GM19468 (cell line): ENCODE results near the gene TUBAL3.
"Not testable (repeated sequence)": the region's sequence is repeated elsewhere in the genome, so short reads cannot be mapped to it uniquely, and the experiment has no call there.

ENCODE experiments used
- ATAC-seq: cut with Tn5 transposase; IDR thresholded peaks from one replicate; pipeline ENCODE4 v1.9.1; 2021; ENCODE audit warnings: mild to moderate bottlenecking, moderate library complexity, moderate number of reproducible peaks; ENCODE audit not compliant: unreplicated experiment; ENCODE audit errors: extremely low read depth

TUBAL3 gene

DNA sequence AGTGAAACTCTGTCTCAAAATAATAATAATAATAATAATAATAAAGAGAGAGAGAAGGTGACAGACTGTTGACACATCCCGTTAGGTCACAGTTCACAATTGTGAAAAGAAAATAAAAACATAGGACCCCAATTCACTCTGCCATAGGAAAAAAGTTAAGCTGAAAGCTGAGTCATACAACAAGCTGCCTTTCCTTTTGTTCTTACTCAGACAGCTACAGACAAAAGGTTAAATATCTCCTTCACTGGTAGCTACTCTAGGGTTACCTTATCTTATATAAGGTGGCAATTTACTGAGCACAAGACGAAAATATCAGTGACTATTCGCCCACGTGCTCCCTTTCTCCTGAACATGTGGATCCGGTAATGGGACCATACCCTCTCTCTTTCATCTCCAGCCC, 17.5 kb downstream of the TUBAL3 start:
- ATAC-seq = no peak

DNA sequence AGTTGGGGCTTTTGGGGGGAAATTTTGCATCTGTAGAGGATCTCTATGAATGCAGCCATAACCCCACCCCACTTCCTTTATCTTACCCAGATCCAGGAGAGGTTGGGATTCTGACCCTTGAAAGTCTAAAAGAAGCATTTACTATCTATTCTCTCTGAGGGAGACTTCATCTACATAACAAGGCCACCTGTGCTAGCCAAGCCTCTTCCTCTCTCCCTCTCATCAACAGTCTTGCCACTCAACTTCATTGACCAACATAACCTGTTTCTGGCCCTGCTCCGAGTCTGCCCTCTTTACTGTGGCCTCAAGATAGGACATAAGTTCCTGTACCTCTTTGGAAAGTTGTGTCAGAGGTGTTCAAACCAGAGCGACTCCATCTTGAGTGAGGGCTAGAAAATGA, 19.4 kb downstream of the TUBAL3 start:
- ATAC-seq = no peak

GRCh38 chr10:5381187-5381586, 23.4 kb downstream of the TUBAL3 start:
- no peak for ATAC-seq

DNA sequence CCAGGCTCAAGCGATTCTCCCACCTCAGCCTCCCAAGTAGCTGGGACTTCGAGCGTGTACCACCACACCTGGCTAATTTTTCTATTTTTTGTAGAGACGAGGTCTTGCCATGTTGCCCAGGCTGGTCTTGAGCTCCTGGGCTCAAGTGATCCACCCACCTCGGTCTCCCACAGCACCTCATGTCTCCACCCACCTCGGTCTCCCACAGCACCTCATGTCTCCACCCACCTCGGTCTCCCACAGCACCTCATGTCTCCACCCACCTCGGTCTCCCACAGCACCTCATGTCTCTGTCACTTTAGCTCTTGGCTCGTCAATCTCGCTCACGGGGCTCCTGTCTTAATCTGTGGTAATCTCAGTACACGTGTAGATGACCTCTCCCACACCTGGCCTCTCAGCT, 24.2 kb downstream of the TUBAL3 start:
- not testable (repeated sequence) for ATAC-seq

- ATAC-seq = not testable (repeated sequence)
These were observed 25.4 kb downstream of the TUBAL3 start for GRCh38 chr10:5379202-5379601.

- ATAC-seq = no peak
These were observed 28.2 kb downstream of the TUBAL3 start for GRCh38 chr10:5376450-5376849.

GRCh38 chr10:5373891-5374611, 30.6 kb downstream of the TUBAL3 start:
- no peak for ATAC-seq

- no peak for ATAC-seq
These were observed 31.3 kb downstream of the TUBAL3 start for GRCh38 chr10:5373307-5373706.

GRCh38 chr10:5370493-5371352, 33.9 kb downstream of the TUBAL3 start:
- ATAC-seq = no peak

GRCh38 chr10:5369362-5370158, 35.1 kb downstream of the TUBAL3 start:
- ATAC-seq = no peak

GRCh38 chr10:5365928-5366327, 38.7 kb downstream of the TUBAL3 start:
- no peak for ATAC-seq

GRCh38 chr10:5364890-5365338, 39.7 kb downstream of the TUBAL3 start, which contains the start of gene UCN3:
TSS of gene UCN3 (plus strand) at chr10:5364966. CDS start at chr10:5373721, 8,755 bp downstream.
- no peak for ATAC-seq

GRCh38 chr10:5364374-5364773, 40.3 kb downstream of the TUBAL3 start:
- ATAC-seq = no peak

GRCh38 chr10:5362873-5363272, 41.8 kb downstream of the TUBAL3 start:
- no peak for ATAC-seq

DNA sequence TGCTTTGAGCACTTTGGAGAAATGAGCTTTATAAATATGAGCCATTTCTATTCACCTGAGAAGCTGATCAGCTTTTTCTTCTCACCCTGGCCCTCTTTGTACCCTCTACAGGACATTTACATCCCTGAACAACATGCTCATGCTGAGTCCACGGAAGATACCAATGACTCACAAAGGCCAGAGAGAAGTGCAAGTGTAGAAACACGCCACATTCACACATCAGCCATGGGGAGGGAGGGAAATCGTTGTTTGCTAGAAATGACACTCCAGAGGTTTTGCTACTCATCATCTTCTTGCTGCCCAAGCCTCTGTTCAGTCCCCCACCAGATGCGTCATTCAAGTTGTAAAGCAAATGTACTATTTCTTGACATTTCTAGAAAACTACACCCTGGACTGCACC, 42.7 kb downstream of the TUBAL3 start:
- no peak for ATAC-seq

DNA sequence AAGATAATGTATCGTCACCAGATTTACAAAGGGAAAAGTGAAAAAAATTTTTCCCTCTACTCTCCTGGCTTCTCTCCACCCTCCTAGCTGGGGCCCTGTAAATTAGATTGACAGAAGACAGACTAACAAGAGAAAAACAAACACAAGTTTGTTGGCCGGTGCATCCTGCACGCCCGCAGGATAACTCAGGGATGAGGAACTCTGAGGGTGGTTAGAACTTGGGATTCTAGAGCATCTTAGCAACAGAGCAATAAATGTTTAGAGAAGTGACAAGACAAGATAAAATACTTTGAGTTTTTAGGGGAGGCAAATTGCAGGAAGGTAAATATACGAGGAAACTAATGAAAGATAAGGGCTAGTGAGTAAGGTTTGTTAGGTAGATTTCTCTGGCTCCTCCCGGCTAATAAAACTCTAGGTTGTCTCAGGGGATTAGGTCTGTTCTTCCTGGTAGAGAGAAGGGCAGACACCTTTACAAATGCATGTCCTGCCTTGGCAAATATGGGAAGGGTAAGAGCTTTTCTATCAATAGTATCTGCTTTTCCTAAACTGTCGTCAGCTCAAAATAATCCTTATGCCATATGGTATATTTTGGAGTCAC, 44.2 kb downstream of the TUBAL3 start:
- ATAC-seq = no peak

DNA sequence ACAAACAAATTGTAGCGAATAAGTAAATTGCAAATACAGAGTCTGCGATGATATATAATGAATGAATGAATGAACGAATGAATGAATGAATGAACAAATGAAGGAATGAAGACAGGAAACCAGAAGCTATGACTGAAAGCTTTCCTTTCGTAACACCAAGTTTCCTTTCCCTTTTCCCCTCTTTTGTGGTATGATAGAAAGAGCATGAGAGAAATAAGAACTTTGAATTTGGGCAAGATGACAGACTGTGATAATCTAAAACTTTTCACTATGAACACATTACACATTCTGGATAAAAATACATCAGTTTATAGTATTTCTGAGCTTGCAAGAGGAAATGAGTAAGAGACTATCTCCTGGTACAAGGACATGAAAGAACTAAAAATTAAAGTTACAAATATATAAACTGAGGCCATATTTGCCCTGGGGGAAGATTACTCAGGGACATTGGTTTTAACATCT, 48.3 kb downstream of the TUBAL3 start:
- no peak for ATAC-seq

GRCh38 chr10:5355594-5356301, 48.9 kb downstream of the TUBAL3 start:
- no peak for ATAC-seq

- ATAC-seq = peak; percentile 86
These were observed 50.6 kb downstream of the TUBAL3 start for GRCh38 chr10:5354068-5354467.
